GM18907 (cell line): ENCODE results near the gene MAN2B1.
A peak's percentile ranks its signal among the peaks of the same experiment; 100 is the strongest.
"Not testable (repeated sequence)": the region's sequence is repeated elsewhere in the genome, so short reads cannot be mapped to it uniquely, and the experiment has no call there.

ENCODE experiments used
- ATAC-seq: cut with Tn5 transposase; IDR thresholded peaks from one replicate; pipeline ENCODE4 v1.9.1; 2021; ENCODE audit warnings: mild to moderate bottlenecking, moderate library complexity; ENCODE audit not compliant: unreplicated experiment

MAN2B1 gene

DNA sequence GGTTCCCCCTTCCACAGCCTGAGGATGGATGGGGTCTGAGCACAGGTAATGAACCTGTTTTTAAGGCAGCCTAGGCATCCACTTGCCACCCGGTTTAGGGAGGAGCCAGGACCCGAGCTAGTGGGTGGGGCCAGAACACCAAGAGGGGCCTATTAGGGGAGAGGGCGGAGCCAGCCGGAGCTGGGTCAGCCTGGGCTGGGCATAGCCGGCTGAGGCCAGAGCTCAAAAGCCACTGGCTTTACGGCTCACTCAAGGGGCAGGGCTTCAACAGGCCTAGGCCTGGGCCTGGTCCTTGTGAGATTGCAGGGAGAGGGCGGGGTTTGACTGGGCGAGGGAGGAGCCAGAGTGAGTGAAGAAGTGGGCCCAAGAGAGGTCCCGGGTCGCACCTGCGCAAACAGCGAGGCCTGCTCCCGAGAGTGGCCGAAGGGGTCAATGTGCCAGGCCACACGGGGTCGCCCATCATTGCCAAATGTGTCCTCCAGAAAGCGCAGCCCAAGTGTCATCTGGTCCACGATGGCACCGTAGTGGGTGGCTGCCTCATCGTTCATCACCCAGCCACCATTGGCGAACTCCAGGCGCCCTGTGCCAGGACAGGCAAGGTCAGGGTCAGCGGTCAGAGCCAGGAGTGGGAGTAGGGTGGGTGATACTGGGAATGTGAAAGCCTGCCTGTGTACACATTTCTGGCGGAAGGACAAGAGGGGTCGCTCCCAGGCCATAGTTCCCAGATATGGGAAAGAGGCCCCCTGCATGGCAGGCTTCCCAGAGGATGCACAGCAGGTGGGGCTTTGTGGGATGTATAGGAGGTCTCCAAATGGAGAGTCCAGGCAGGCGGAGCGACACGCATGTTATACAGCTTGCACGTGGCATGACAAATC lies 1.9 kb downstream of the MAN2B1 start:
- no peak for ATAC-seq

DNA sequence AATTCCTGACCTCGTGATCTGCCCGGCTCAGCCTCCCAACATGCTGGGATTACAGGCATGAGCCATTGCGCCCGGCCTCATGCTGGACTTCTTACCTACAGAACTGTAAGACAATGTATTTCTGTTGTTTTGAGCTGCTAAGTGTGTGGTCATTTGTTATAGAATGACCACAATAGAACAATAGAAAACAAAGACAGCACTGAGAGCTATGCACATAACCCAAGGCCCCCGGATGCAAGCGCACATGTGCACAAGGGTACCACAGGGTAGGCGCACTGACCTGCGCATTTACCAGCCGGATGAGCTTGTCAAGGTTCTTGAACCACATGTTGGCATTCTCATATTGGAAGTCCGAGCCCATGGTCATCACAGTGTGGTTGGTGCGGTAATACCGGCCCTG lies 5.6 kb downstream of the MAN2B1 start:
- no peak for ATAC-seq

DNA sequence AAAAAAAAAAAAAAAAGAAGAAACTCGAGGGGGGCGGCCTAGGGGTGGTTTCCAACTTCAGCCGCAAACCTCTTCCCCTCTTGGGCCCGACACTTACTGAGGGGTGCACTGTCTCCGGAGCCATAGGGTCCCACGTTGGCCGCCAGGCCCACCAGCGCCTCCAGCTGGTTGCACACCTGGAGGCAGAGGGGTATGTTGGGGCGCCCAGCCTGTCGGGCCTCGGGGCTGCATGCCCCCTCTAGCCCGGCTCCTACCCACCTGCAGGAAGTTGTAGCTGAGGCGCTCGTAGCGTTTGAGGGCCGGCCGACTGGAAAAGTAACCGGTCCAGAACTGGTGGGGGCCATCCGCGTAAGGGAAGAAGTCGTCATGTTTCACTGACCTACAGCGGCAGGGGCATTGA lies 8.6 kb downstream of the MAN2B1 start:
- ATAC-seq: no peak

DNA sequence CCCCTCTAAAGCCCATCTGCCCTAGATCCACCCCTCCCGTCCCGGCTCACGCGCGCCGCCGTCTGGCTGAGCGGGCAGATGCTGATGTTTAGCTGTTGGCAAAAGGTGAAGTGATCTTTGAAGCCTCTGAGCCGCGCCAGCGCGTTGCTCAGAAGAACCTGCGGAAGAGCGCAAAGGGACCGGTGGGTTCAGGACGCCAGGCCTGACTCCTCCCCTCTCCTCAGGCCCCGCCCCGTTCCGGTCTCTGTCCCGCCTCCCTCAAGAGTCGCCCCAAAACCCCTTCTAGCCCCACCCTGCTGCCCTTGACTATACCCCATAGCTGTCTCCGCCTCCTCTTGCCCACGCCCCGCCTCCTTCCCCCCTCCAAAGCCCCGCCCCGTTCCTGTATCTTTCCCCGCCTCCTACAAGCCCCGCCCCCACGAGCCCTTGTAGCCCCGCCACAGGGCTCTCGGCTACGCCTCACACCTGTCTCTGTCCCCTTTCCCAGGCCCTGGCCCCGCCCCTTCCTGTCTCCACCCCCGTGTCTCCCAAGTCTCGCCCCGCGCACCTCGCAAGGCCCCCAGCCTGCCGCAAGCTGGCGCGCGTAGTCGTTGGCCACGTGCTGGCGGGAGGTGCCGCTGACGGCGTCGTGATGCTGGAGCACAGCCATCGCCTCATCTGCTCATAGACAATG lies 9.5 kb downstream of the MAN2B1 start:
- ATAC-seq: no peak

DNA sequence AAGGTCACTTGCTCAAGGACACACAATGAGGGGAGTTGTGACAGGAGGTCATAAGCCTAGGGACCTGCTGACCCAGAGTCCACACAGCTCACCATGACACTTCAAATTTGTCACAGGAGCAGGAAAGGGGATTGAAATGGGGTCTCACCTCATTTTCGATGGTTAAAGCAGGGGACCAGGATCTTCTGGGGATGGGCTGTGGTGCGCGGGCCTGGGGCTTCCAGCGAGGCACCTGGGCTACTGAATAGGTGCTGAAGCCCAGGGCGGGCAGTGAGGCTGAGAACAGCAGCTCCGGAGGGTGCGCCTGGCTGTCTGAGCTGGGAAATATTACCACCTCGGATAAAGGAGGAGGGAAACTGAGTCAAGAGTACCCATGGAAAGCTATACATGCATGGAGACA lies 11.0 kb downstream of the MAN2B1 start:
- no peak for ATAC-seq

DNA sequence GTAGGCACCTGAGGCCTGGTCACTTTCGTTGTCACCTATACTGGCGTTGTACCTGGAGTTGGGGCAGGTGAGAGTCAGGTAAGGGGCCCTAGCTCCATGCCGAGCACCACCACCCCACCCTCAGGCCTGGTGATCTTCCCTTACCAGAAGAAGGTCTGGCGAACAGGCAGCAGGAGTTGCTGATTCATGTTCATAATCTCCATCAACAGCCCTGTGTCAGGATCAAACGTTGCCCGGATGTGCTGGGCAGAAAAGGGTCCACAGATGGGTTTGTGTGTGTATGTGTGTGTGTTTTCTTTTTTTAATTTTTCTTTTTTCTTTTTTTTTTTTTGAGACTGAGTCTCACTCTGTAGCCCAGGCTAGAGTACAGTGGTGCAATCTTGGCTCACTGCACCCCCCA lies 14.3 kb downstream of the MAN2B1 start:
- ATAC-seq: no peak

DNA sequence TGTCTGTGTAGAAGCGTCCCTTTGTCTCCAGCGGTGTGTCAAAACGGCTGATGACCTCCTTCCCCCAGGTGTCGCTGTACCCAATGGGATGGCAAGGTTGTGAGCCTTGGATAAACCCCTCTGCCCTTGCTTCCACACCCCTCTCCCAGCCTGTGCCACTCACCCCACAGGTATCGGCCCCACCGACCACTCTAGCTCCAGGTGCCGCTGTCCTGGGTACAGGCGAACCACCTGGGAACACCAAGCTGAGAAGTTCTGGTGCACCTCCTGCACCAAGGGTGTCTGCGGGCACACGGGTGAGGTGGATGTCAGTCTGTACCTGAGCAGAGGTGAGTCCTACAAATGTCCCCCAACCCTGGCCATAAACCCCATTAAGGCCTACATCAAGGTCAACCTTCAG lies 16.6 kb downstream of the MAN2B1 start:
- ATAC-seq: no peak

DNA sequence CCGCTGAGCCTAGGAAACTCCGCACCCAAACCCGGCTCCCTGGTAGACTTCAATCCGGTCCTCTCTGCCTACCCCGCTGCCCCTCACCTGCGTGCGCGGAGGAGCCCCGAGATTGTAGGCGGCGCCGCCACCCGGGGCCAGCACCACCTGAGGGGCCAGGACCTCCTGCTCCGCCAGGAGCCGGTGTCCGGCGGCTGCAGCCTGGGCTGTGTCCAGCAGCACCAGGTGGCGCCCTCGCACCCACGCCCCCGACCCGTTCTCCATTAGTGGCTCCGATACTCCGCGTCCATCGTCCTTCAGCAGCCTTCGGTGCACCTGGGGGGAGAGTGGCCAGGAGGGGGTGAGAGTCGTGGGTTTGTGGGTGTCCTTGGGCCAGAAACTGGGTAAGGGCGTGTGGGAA lies 18.5 kb downstream of the MAN2B1 start:
- no peak for ATAC-seq

DNA sequence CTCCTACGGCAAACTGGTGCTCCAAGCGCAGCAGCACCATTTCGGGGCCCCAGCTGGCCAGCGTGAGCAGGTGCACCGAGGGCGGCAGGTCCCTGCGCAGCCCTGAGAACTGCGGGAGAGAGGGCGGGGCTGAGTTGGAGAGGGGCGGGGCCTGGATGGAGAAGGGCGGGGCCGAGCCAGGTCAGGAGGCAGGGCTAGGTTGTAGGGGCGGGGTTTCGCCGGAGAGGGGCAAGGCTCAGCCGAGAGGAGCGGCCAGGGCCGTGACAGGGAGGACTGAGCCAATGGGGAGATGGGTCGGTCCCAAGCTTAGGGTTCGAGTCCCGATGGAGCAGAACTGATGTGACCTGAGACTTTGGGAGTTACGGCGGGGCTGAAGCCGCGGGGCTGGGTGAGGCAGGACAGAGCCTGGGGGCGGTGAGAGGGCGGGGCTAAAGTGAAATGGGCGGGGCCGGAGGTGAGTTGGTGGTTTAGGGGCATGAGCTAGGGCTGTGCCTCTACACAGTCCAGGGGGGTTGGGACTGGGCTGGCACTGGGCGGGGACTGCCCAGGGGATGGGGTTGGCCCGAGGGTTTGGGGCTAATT lies 19.0 kb downstream of the MAN2B1 start:
- ATAC-seq: no peak

DNA sequence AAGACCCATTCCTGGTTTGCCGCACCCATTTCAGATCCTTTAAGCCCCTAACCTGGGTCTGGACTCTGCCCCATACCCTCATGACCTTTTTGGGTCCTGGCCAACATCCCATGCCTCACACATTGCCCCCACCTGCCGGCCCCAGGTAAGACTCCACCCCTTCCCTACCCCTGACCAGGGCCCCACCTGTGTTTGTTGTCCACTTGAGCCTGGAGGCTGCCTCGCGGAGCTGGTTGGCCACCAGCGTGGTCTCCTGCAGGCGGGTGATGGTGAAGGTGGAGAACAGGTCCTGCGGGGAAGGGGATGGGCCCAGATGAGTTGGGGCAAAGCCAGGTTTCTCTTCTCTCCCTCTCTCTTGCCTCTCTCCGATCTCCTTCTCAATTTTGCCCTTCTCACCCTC lies 19.5 kb downstream of the MAN2B1 start:
- ATAC-seq: no peak

DNA sequence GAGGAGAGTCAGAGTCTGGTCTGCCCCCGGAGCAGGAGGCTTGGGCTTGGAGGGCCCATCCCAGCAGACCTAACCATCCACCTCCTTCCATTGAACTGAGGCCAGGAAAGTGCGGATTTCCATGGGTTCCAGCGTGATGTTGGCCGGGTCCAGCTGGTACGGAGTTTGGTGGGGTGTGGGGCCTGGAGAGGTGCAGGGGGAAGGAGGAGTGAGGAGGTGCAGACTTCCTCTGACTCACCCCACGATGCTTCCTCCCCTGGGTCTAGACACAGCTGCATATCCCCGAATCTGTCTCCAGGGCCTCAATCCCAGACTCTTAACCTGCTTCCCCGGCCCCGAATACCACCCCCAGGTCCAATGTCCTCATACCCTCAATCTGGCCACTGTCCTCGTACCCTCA lies 20.0 kb downstream of the MAN2B1 start:
- ATAC-seq: no peak

DNA sequence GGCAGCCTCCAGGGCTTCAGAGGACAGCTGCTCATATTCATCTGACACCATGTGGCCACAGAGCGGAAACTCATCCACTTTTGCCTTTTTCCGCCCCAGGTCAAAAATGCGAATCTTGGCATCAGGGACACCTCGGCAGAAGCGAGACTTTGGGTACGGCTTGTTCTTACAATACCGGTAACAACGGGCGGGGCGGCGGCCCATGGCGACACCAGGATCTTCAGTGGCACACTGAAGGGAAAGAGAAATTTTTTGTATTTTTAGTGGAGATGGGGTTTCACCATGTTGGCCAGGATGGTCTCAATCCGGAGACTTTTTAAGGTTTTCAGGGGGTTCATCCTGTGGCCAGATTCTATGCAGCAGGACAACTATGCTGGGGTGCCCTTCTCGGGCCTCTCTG lies 22.8 kb downstream of the MAN2B1 start:
- ATAC-seq: not testable (repeated sequence)

DNA sequence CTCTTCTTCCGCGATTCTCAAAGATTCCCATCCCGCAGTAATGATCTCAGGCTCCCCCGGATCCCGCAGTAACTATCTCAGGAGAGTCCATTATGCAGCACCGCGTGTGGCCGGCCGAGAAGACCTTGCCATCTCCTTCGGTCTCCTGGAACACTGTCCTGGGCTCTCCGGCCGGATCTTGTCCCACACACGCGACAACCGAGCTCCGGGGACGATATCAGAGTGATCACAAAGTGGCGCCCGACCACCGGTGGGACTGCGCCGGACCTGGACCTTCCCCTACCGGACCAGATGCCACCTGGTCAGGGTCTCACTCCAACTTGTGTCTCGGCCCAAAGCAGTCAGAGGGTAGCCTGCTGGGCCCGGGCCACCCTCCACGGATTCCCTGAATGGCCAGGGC lies 24.0 kb downstream of the MAN2B1 start:
- no peak for ATAC-seq

DNA sequence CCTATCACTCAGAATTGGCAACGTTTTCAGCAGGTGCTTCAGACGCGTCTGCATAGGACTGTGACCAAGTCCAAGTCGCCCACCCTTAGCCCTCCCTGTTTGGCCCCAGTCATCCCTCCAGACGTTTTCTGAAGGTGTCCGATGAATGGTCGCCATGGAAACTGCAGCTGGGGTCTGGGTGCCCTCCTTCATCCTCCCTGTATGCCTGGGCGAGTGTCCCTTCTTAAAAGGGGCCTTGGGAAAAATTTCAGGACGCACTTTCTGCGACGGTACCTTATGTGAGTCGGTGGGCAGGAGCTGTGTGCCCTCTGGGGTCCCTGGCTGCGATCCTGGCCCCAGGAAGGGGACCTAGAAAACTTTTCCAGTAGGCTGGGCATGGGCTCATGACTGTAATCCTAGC lies 25.1 kb downstream of the MAN2B1 start:
- no peak for ATAC-seq

DNA sequence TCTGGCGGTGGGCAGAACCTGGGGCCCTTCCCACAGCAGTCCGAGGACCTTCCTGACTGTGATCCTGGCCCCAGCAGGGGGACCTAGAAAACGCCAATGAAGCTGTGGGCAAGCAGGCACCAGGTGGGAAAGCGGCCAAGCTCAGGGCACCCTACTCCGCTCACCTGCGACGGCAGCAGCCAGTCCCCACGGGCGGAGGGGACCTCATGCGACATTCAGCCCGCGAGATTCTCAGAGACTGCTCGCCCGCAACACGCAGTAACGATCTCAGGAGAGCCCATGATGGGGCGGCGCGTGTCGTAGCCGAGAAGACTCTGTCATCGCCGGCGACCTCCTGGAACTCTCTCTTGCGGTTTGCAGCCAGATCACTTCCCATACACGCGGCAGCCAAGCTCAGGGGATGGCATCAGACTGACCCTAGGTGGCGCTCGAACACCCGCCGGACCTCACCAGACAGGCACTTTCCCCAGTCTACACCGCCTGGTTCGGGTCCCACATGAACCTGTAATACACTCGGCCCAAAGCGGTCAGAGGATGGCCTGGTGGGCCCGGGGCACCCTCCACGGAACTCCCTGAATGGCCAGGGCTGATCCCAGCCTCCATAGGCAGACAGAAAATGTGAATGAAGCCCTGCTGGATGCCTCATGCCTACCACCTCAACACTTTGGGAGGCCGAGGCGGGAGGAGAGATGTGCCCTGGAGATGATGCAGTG lies 26.5 kb downstream of the MAN2B1 start:
- ATAC-seq: peak; percentile 48

DNA sequence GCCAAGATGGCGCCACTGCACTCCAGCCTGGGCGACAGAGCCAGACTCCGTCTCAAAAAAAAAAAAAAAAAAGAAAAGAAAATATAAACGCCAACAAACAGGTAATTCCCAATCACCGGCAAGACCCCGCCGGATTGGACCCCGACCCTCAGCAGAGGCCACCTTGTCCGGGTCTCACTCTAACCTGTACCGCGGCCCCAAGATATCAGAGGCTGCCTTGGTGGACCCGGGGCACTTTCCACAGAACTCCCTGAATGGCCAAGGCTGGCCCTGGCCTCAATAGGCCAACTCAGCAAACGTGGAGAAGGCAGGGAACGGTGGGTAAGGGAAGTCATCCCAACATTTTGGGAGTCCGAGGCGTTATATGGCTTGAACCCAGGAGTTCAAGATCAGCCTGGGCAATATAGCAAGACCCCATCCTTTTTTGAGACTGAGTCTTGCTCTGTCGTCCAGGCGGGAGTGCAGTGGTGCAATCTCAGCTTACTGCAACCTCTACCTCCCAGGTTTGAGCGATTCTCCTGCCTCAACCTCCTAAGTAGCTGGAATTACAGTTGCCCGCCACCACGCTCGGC lies 27.8 kb downstream of the MAN2B1 start:
- ATAC-seq: no peak

DNA sequence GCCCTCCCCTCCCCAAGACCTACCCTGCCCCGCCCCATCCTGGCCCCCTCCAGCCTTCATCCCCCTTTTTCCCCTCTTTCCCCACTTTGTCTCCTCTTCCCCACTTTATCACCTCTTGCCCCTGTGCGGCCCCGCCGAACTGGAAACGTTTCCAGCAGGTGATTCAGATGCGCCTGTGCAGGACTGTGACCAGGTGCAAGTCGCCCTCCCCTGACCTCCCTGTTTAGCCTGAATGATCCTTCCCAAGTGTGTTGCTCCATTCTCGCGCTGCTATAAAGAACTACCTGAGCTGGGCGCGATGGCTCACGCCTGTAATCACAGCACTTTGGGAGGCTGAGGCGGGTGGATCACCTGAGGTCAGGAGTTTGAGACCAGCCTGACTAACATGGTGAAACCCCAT lies 29.9 kb downstream of the MAN2B1 start:
- no peak for ATAC-seq

DNA sequence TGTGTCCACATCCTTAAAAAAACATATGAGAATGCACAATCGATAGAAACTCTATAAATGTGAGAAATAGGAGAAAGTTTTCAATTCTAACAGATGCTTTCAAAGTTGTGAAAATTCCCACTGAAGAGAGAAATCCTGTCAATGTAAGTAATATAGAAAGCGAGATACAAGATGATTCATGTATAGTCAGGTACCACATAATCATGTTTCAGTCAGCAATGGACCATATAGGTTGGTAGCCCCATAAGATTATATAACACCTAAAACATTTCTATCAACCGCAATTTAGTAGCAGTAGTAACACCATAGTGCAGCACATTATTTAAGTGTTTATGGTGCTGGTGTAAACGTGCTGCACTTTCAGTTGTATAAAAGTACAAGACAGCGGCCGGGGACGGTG lies 37.3 kb downstream of the MAN2B1 start:
- ATAC-seq: no peak

DNA sequence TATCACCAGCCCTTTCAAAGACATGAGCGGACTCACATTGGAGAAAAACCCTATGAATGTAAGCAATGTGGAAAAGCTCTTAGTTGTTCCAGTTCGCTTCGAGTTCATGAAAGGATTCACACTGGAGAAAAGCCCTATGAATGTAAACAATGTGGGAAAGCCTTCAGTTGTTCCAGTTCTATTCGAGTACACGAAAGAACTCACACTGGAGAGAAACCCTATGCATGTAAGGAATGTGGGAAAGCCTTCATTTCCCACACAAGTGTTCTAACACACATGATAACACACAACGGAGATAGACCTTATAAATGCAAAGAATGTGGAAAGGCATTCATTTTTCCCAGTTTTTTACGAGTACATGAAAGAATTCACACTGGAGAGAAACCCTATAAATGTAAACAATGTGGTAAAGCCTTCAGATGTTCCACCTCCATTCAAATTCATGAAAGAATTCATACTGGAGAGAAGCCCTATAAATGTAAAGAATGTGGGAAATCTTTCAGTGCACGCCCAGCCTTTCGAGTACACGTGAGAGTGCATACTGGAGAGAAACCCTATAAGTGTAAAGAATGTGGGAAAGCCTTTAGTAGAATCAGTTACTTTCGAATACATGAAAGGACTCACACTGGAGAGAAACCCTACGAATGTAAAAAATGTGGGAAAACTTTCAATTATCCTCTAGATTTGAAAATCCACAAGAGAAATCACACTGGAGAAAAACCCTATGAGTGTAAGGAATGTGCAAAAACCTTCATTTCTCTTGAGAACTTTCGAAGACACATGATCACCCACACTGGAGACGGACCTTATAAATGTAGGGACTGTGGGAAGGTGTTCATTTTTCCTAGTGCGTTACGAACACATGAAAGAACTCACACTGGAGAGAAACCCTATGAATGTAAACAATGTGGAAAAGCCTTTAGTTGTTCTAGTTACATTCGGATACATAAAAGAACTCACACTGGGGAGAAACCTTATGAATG lies 38.2 kb downstream of the MAN2B1 start:
- no peak for ATAC-seq

DNA sequence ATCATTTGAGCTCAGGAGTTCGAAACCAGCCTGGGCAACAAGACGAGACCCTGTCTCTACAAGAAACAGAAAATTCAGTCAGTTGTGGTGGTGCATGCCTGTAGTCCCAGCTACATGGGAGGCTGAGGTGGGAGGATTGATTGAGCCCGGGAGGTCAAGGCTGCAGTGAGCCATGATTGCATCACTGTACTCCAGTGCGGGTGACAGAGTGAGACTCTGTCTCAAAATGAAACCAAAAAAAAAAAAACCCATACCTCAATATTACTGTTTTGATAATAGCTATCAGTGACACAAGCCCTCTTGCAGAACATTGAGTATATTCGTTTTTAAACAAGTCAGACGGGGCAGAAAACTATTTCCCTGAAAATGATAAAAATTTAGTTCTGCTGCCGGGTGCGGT lies 39.6 kb downstream of the MAN2B1 start:
- no peak for ATAC-seq
